SK-N-SH (cell line): ENCODE measurements around the gene SNW1. TPM values are rescaled to one million over a fixed set of nuclear protein-coding genes. Genes with fewer than 3 reads are reported as not detected.
"Not testable (repeated sequence)": the region's sequence is repeated elsewhere in the genome, so short reads cannot be mapped to it uniquely, and the experiment has no call there.

Experiments
- CTCF ChIA-PET: fragments of 300-600, 350-600 bp; formaldehyde crosslinking; extraction: SDS; loops from one replicate; lab custom pipeline; 2021; lab: Yijun Ruan, JAX
- POLR2A ChIA-PET: fragments of 350-600 bp; sonication (Branson Sonifier 250); formaldehyde crosslinking; extraction: SDS; loops from one replicate; lab custom pipeline; 2020; ENCODE audit warnings: antibody characterized with exemption, inconsistent platforms; lab: Yijun Ruan, JAX
- DNase-seq: peaks from one replicate; pipeline ENCODE4 v3.0.0; 2012
- H2AFZ ChIP-seq: fragments of 200-600 bp; sonication (generic); 2 replicates; pipeline ENCODE4 v1.8.1; 2016; ENCODE audit warnings: antibody characterized with exemption, mild to moderate bottlenecking, low read depth
- H3F3A ChIP-seq: fragments of 200-600 bp; sonication (generic); replicated peaks from 2 replicates; pipeline ENCODE3; 2016; ENCODE audit warnings: antibody characterized with exemption, mild to moderate bottlenecking; ENCODE audit not compliant: insufficient read depth
- H3K27ac ChIP-seq, 2 experiments: fragments of 200-500 bp in 1 of 2; fragments of 200-600 bp in 1 of 2; sonication (Bioruptor generic) in 1 of 2; sonication (generic), shearing (Covaris generic) in 1 of 2; 2 replicates each; pipeline versions ENCODE4 v1.5.1 to v1.6.1; 2014 to 2016; ENCODE audit warnings: low read depth in 2 of 2, inconsistent platforms in 1 of 2, low read length in 1 of 2, mild to moderate bottlenecking in 1 of 2, mixed read lengths in 1 of 2
- H3K27me3 ChIP-seq: fragments of 200-600 bp; sonication (generic), shearing (Covaris generic); 2 replicates; pipeline ENCODE4 v1.6.1; 2016; ENCODE audit warnings: mixed run types; ENCODE audit not compliant: insufficient read depth
- H3K36me3 ChIP-seq, 2 experiments: fragments of 200-500 bp in 1 of 2; fragments of 200-600 bp in 1 of 2; sonication (Bioruptor generic) in 1 of 2; sonication (generic) in 1 of 2; replicated peaks in 1 of 2; 2 replicates each; pipeline versions ENCODE3 to v1.5.1; 2014 to 2016; ENCODE audit warnings: low read length in 1 of 2, mild to moderate bottlenecking in 1 of 2; ENCODE audit not compliant: insufficient read depth in 2 of 2, control insufficient read depth in 1 of 2
- H3K4me1 ChIP-seq, 2 experiments: fragments of 200-500 bp in 1 of 2; fragments of 200-600 bp in 1 of 2; sonication (Bioruptor generic) in 1 of 2; sonication (generic), shearing (Covaris generic) in 1 of 2; 2 replicates each; pipeline versions ENCODE4 v1.5.1 to v1.6.1; 2014 to 2016; ENCODE audit warnings: low read depth in 1 of 2, low read length in 1 of 2, mixed run types in 1 of 2; ENCODE audit not compliant: insufficient read depth in 2 of 2, control insufficient read depth in 1 of 2
- H3K4me2 ChIP-seq: fragments of 200-600 bp; sonication (generic), shearing (Covaris generic); 2 replicates; pipeline ENCODE4 v1.6.1; 2017; ENCODE audit warnings: mixed run types
- H3K4me3 ChIP-seq, 2 experiments: fragments of 200-500 bp in 1 of 2; fragments of 200-600 bp in 1 of 2; sonication (Bioruptor generic) in 1 of 2; sonication (generic), shearing (Covaris generic) in 1 of 2; 2 replicates each; pipeline versions ENCODE4 v1.5.1 to v1.8.1; 2014 to 2016; ENCODE audit warnings: low read depth in 2 of 2, inconsistent platforms in 1 of 2, low read length in 1 of 2, mild to moderate bottlenecking in 1 of 2, mixed read lengths in 1 of 2, moderate library complexity in 1 of 2
- H3K79me2 ChIP-seq: fragments of 200-600 bp; sonication (generic); 2 replicates; pipeline ENCODE4 v1.8.1; 2017; ENCODE audit warnings: mild to moderate bottlenecking; ENCODE audit not compliant: insufficient read depth
- H3K9ac ChIP-seq: fragments of 200-600 bp; sonication (generic); 2 replicates; pipeline ENCODE4 v1.6.1; 2017; ENCODE audit warnings: mixed run types
- H3K9me2 ChIP-seq: fragments of 200-600 bp; sonication (generic); 2 replicates; pipeline ENCODE4 v1.6.1; 2017; ENCODE audit warnings: mixed run types
- H3K9me3 ChIP-seq: fragments of 200-600 bp; sonication (generic); 2 replicates; pipeline ENCODE4 v1.6.1; 2017; ENCODE audit warnings: mixed run types, mild to moderate bottlenecking, moderate library complexity
- H4K20me1 ChIP-seq: fragments of 200-600 bp; sonication (generic); 2 replicates; pipeline ENCODE4 v1.6.1; 2017; ENCODE audit warnings: mild to moderate bottlenecking, mixed run types; ENCODE audit not compliant: insufficient read depth
- ELF1 ChIP-seq: IDR thresholded peaks from 2 replicates; pipeline ENCODE4 v1.4.0; 2012
- EP300 ChIP-seq, 2 experiments: IDR thresholded peaks; 2 replicates each; pipeline versions ENCODE4 v1.4.0 to v1.6.1; 2012; ENCODE audit warnings: borderline replicate concordance in 1 of 2, low read depth in 1 of 2, low read length in 1 of 2
- FOSL2 ChIP-seq: IDR thresholded peaks from 2 replicates; pipeline ENCODE4 v1.4.0; 2012; ENCODE audit warnings: low read depth, mild to moderate bottlenecking, moderate library complexity, borderline replicate concordance
- FOXJ3 ChIP-seq: sonication (generic); formaldehyde crosslinking; IDR thresholded peaks from 2 replicates; pipeline ENCODE4 v1.5.1; 2020; ENCODE audit warnings: mild to moderate bottlenecking, missing genetic modification reagents
- GATA2 ChIP-seq: sonication (generic); formaldehyde crosslinking; IDR thresholded peaks from 2 replicates; pipeline ENCODE4 v1.5.0; 2020; ENCODE audit warnings: mild to moderate bottlenecking, missing genetic modification reagents
- JUND ChIP-seq: IDR thresholded peaks from 2 replicates; pipeline ENCODE4 v1.4.0; 2012
- MEF2A ChIP-seq: IDR thresholded peaks from 2 replicates; pipeline ENCODE4 v1.4.0; 2012; ENCODE audit warnings: low read depth, borderline replicate concordance
- POLR2AphosphoS5 ChIP-seq: IDR thresholded peaks from 2 replicates; pipeline ENCODE4 v1.6.1; 2012; ENCODE audit warnings: low read depth, low read length
- RAD21 ChIP-seq: IDR thresholded peaks from 2 replicates; pipeline ENCODE4 v1.6.1; 2012; ENCODE audit warnings: mild to moderate bottlenecking, low read length
- RCOR1 ChIP-seq: fragments of 150-350 bp; IDR thresholded peaks from 2 replicates; pipeline ENCODE4 v1.6.1; 2017; ENCODE audit warnings: antibody characterized with exemption, low read length
- SMC3 ChIP-seq: IDR thresholded peaks from 2 replicates; pipeline ENCODE4 v1.6.1; 2012; ENCODE audit warnings: low read depth, low read length, improper control_type of control experiment
- TCF12 ChIP-seq: IDR thresholded peaks from 2 replicates; pipeline ENCODE4 v1.4.0; 2012
- WGBS: methylation state at CpG from one replicate; pipeline ENCODE4 v1.1.6; 2017; ENCODE audit warnings: low lambda C conversion rate; 5-methylcytosine and 5-hydroxymethylcytosine counted together
- polyA plus RNA-seq, 3 experiments: library from polyadenylated mRNA; depleted of rRNA; stranded (reverse); fragments of >200 nt; gene quantifications; 2 replicates each; pipeline ENCODE4 v1.2.3, GENCODE V29; 2012
- TF ChIP-seq, protein P1 (sequence below): IDR thresholded peaks from 2 replicates; pipeline ENCODE4 v1.4.0; 2012; ENCODE audit warnings: low read depth, borderline replicate concordance
- TF ChIP-seq, protein P2 (sequence below): IDR thresholded peaks from 2 replicates; pipeline ENCODE4 v1.4.0; 2012; ENCODE audit warnings: low read depth
- TF ChIP-seq, protein P3 (sequence below): IDR thresholded peaks from 2 replicates; pipeline ENCODE4 v1.6.1; 2012; ENCODE audit warnings: mild to moderate bottlenecking, low read depth, low read length, moderate library complexity
- TF ChIP-seq, protein P4 (sequence below): fragments of 200-600 bp; sonication (generic); IDR thresholded peaks from 2 replicates; pipeline ENCODE4 v1.6.1; 2017; ENCODE audit warnings: antibody characterized with exemption, mild to moderate bottlenecking, moderate library complexity
- TF ChIP-seq, protein P5 (sequence below): fragments of 150-350 bp; IDR thresholded peaks from 2 replicates; pipeline ENCODE4 v1.6.1; 2016; ENCODE audit warnings: mild to moderate bottlenecking, low read depth, low read length
- TF ChIP-seq, protein P6 (sequence below): IDR thresholded peaks from 2 replicates; pipeline ENCODE4; 2012

SNW1 gene
- polyA plus RNA-seq, 1 of the 3 experiments (the other 2 are of a cell fraction): 30.2 TPM

DNA sequence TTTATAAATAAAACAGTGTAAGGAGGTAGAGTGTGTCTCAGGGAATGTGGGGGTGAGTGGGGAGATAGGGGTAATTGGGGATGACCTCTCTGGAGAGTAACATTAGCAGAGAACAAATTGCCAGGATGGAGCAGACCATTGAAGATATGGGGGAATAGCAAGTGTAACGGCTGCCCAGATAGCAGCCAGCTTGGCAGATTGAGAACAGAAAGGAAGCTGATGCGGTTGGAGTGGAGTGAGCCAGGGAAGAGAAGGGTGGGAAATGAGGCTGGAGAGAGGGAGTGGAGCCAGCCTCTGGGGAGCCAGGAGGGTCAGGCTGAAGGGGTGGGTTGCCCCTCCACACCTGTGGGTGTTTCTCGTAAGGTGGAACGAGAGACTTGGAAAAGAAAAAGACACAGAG, 33.4 kb upstream of the SNW1 start:
- no peak overlapping the region for H3K27ac ChIP-seq
- H3K9me3 ChIP-seq: no peaks in the 10 kb centered on the region
- H3K9me2 ChIP-seq: no peaks in the 10 kb centered on the region
- peaks cover 2% of the 10 kb centered on the region for H3F3A ChIP-seq
- no peaks in the 10 kb centered on the region for H3K79me2 ChIP-seq
- H3K27me3 ChIP-seq: no peaks in the 10 kb centered on the region
- H3K4me2 ChIP-seq: no peak overlapping the region
- CTCF ChIA-PET: no interaction called here
- no peaks in the 10 kb centered on the region for H3K36me3 ChIP-seq
- no peak overlapping the region for H3K4me3 ChIP-seq
- 88% methylated on average over 4 of the region's 4 CpGs for WGBS
- no peak for DNase-seq
- POLR2A ChIA-PET: no interaction called here
- no peaks in the 10 kb centered on the region for H4K20me1 ChIP-seq
- no peak for TF ChIP-seq TCF12
- TF ChIP-seq, protein P1, sequence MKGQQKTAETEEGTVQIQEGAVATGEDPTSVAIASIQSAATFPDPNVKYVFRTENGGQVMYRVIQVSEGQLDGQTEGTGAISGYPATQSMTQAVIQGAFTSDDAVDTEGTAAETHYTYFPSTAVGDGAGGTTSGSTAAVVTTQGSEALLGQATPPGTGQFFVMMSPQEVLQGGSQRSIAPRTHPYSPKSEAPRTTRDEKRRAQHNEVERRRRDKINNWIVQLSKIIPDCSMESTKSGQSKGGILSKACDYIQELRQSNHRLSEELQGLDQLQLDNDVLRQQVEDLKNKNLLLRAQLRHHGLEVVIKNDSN: no peak
- TF ChIP-seq SMC3: no peak
- TF ChIP-seq, protein P2, sequence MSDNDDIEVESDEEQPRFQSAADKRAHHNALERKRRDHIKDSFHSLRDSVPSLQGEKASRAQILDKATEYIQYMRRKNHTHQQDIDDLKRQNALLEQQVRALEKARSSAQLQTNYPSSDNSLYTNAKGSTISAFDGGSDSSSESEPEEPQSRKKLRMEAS: no peak
- TF ChIP-seq, protein P3, sequence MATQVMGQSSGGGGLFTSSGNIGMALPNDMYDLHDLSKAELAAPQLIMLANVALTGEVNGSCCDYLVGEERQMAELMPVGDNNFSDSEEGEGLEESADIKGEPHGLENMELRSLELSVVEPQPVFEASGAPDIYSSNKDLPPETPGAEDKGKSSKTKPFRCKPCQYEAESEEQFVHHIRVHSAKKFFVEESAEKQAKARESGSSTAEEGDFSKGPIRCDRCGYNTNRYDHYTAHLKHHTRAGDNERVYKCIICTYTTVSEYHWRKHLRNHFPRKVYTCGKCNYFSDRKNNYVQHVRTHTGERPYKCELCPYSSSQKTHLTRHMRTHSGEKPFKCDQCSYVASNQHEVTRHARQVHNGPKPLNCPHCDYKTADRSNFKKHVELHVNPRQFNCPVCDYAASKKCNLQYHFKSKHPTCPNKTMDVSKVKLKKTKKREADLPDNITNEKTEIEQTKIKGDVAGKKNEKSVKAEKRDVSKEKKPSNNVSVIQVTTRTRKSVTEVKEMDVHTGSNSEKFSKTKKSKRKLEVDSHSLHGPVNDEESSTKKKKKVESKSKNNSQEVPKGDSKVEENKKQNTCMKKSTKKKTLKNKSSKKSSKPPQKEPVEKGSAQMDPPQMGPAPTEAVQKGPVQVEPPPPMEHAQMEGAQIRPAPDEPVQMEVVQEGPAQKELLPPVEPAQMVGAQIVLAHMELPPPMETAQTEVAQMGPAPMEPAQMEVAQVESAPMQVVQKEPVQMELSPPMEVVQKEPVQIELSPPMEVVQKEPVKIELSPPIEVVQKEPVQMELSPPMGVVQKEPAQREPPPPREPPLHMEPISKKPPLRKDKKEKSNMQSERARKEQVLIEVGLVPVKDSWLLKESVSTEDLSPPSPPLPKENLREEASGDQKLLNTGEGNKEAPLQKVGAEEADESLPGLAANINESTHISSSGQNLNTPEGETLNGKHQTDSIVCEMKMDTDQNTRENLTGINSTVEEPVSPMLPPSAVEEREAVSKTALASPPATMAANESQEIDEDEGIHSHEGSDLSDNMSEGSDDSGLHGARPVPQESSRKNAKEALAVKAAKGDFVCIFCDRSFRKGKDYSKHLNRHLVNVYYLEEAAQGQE: no peak
- no peak for TF ChIP-seq POLR2AphosphoS5
- TF ChIP-seq MEF2A: no peak
- TF ChIP-seq, protein P4, sequence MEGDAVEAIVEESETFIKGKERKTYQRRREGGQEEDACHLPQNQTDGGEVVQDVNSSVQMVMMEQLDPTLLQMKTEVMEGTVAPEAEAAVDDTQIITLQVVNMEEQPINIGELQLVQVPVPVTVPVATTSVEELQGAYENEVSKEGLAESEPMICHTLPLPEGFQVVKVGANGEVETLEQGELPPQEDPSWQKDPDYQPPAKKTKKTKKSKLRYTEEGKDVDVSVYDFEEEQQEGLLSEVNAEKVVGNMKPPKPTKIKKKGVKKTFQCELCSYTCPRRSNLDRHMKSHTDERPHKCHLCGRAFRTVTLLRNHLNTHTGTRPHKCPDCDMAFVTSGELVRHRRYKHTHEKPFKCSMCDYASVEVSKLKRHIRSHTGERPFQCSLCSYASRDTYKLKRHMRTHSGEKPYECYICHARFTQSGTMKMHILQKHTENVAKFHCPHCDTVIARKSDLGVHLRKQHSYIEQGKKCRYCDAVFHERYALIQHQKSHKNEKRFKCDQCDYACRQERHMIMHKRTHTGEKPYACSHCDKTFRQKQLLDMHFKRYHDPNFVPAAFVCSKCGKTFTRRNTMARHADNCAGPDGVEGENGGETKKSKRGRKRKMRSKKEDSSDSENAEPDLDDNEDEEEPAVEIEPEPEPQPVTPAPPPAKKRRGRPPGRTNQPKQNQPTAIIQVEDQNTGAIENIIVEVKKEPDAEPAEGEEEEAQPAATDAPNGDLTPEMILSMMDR: no peak
- TF ChIP-seq ELF1: no peak
- no peak for TF ChIP-seq JUND
- TF ChIP-seq, protein P5, sequence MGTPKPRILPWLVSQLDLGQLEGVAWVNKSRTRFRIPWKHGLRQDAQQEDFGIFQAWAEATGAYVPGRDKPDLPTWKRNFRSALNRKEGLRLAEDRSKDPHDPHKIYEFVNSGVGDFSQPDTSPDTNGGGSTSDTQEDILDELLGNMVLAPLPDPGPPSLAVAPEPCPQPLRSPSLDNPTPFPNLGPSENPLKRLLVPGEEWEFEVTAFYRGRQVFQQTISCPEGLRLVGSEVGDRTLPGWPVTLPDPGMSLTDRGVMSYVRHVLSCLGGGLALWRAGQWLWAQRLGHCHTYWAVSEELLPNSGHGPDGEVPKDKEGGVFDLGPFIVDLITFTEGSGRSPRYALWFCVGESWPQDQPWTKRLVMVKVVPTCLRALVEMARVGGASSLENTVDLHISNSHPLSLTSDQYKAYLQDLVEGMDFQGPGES: no peak
- TF ChIP-seq, protein P6, sequence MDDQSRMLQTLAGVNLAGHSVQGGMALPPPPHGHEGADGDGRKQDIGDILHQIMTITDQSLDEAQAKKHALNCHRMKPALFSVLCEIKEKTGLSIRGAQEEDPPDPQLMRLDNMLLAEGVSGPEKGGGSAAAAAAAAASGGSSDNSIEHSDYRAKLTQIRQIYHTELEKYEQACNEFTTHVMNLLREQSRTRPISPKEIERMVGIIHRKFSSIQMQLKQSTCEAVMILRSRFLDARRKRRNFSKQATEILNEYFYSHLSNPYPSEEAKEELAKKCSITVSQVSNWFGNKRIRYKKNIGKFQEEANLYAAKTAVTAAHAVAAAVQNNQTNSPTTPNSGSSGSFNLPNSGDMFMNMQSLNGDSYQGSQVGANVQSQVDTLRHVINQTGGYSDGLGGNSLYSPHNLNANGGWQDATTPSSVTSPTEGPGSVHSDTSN: no peak
- no peak for TF ChIP-seq RCOR1
- TF ChIP-seq EP300 (IDR thresholded peaks at IDR 0.05; ENCODE audit: borderline replicate concordance in 1 of 2, low read depth in 1 of 2, low read length in 1 of 2): no peak
- TF ChIP-seq GATA2 (CRISPR knock-in tag): no peak
- TF ChIP-seq FOSL2: no peak
- TF ChIP-seq FOXJ3 (CRISPR knock-in tag): no peak
- no peak for TF ChIP-seq RAD21
- H3K4me1 ChIP-seq: no peaks in the 10 kb centered on the region
- H3K9ac ChIP-seq: no peak overlapping the region
- H2AFZ ChIP-seq: no peak overlapping the region

DNA sequence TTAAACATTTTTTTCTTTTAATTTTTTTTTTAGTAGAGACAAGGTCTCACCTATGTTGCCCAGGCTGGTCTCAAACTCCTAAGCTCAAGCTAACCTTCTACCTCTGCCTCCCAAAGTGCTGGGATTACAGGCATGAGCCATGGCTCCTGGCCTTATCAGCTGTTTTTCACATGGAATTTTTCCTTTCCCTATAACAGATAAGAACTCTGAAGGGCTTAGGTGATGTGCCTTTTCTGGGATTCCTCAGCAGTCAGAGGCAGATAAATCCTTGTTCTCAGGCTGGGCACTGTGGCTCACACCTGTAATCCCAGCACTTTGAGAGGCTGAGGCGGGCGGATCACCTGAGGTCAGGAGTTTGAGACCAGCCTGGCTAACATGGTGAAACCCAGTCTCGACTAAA, 32.3 kb upstream of the SNW1 start:
- H3K79me2 ChIP-seq, H3K27me3 ChIP-seq, CTCF ChIA-PET, H4K20me1 ChIP-seq, H3K9ac ChIP-seq, H3K27ac ChIP-seq, H3K4me3 ChIP-seq, H3K4me1 ChIP-seq, H3F3A ChIP-seq, H2AFZ ChIP-seq, POLR2A ChIA-PET, DNase-seq, H3K4me2 ChIP-seq, H3K9me2 ChIP-seq, H3K36me3 ChIP-seq, H3K9me3 ChIP-seq: not testable (repeated sequence)
- WGBS: 76% methylated on average over 3 of the region's 3 CpGs
